ENCODE results near the gene CARM1. TPM values are rescaled to one million over a fixed set of nuclear protein-coding genes. Genes with fewer than 3 reads are reported as not detected.

The CARM1 gene
- total and polyA plus RNA-seq, 2 of the 13 experiments (the other 11 are each of a cell fraction or from before 2014, with no cell fraction given) = 27.6 to 55.8 TPM

DNA sequence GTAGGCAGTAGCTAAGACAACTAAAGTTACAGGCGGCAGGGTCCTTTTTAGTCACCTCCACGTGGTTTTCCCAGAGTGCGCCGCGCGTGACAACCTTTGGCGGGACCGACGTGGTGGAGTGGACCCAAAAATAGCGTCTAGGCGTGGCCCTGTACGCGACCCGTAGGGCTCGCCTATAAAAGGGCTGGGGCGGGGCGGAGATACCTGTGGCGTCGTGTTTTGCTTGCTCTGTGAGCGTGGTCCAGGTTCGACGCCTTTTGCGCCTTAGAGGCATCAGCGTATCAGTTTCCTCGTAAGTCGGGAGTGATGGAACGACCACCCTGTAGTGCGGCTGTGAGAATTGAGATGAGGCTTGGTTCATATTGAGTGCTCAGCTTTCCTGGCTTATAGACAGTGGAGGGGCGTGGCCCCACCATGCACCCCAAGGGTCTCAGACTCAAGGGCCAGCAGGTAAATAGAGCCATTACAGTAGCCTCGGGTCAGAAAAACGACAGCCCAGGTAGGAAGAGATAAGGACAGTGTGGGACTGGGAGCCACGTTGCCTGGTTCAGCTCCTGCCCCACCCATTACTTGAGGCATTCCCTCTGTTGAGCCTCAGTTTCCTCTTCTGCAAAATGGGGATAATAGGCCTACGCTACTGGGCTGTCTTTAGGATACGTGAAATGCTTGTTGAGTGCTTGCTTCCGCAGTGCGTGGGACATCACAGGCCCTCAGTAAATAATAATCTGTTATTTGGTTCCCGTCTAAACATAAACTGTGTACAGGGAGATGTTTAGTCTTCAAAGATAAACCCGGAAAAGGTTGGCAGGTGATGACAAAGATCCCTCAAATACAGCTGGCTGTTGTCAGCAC lies 34.6 kb upstream of the CARM1 start (continued):
- TF ChIP-seq ZNF335 (CRISPR knock-in tag; IDR thresholded peaks at IDR 0.05) (peak; percentile 98), ZKSCAN5 (CRISPR knock-in tag; IDR thresholded peaks at IDR 0.05) (0 out of 2 replicates have a peak, but pooled peaks have one; percentile 42), ZSCAN29 (CRISPR knock-in tag; conservative IDR thresholded peaks at IDR 0.05) (peak; percentile 68; the same call in 1 of the 2 replicates), ZNF761 (CRISPR knock-in tag; conservative IDR thresholded peaks at IDR 0.05) (no peak), CEBPG (CRISPR knock-in tag; IDR thresholded peaks at IDR 0.05) (peak; percentile 3; the same call in 1 of the 2 replicates), ZFP90 (CRISPR knock-in tag; IDR thresholded peaks at IDR 0.05; ENCODE audit: borderline replicate concordance) (peak; percentile 70; the same call in 1 of the 2 replicates), NKX3-1 (CRISPR knock-in tag; IDR thresholded peaks at IDR 0.05) (0 out of 2 replicates have a peak, but pooled peaks have one; percentile 76), DR1 (CRISPR knock-in tag; IDR thresholded peaks at IDR 0.05) (peak; percentile 6; the same call in 1 of the 2 replicates), ZNF160 (CRISPR knock-in tag; IDR thresholded peaks at IDR 0.05) (no peak; the same call in 1 of the 2 replicates)
- TF ChIP-seq, protein P1, sequence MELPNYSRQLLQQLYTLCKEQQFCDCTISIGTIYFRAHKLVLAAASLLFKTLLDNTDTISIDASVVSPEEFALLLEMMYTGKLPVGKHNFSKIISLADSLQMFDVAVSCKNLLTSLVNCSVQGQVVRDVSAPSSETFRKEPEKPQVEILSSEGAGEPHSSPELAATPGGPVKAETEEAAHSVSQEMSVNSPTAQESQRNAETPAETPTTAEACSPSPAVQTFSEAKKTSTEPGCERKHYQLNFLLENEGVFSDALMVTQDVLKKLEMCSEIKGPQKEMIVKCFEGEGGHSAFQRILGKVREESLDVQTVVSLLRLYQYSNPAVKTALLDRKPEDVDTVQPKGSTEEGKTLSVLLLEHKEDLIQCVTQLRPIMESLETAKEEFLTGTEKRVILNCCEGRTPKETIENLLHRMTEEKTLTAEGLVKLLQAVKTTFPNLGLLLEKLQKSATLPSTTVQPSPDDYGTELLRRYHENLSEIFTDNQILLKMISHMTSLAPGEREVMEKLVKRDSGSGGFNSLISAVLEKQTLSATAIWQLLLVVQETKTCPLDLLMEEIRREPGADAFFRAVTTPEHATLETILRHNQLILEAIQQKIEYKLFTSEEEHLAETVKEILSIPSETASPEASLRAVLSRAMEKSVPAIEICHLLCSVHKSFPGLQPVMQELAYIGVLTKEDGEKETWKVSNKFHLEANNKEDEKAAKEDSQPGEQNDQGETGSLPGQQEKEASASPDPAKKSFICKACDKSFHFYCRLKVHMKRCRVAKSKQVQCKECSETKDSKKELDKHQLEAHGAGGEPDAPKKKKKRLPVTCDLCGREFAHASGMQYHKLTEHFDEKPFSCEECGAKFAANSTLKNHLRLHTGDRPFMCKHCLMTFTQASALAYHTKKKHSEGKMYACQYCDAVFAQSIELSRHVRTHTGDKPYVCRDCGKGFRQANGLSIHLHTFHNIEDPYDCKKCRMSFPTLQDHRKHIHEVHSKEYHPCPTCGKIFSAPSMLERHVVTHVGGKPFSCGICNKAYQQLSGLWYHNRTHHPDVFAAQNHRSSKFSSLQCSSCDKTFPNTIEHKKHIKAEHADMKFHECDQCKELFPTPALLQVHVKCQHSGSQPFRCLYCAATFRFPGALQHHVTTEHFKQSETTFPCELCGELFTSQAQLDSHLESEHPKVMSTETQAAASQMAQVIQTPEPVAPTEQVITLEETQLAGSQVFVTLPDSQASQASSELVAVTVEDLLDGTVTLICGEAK (IDR thresholded peaks at IDR 0.05) = no peak
- TF ChIP-seq, protein P1 (CRISPR knock-in tag; IDR thresholded peaks at IDR 0.05) = peak; percentile 58
- TF ChIP-seq, protein P2, sequence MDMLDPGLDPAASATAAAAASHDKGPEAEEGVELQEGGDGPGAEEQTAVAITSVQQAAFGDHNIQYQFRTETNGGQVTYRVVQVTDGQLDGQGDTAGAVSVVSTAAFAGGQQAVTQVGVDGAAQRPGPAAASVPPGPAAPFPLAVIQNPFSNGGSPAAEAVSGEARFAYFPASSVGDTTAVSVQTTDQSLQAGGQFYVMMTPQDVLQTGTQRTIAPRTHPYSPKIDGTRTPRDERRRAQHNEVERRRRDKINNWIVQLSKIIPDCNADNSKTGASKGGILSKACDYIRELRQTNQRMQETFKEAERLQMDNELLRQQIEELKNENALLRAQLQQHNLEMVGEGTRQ (IDR thresholded peaks at IDR 0.05; ENCODE audit: low read depth, low read length) = peak; percentile 60; the same call in 1 of the 2 replicates
- TF ChIP-seq, protein P2 (CRISPR knock-in tag; IDR thresholded peaks at IDR 0.05; ENCODE audit: borderline replicate concordance) = peak; percentile 92
- TF ChIP-seq, protein P3, sequence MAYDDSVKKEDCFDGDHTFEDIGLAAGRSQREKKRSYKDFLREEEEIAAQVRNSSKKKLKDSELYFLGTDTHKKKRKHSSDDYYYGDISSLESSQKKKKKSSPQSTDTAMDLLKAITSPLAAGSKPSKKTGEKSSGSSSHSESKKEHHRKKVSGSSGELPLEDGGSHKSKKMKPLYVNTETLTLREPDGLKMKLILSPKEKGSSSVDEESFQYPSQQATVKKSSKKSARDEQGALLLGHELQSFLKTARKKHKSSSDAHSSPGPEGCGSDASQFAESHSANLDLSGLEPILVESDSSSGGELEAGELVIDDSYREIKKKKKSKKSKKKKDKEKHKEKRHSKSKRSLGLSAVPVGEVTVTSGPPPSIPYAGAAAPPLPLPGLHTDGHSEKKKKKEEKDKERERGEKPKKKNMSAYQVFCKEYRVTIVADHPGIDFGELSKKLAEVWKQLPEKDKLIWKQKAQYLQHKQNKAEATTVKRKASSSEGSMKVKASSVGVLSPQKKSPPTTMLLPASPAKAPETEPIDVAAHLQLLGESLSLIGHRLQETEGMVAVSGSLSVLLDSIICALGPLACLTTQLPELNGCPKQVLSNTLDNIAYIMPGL (CRISPR knock-in tag; IDR thresholded peaks at IDR 0.05; ENCODE audit: borderline replicate concordance in 1 of 2, low read depth in 1 of 2) = 0 out of 4 replicates have a peak, but pooled peaks of 1 of the 2 experiments have one; percentile 1
